Measurements from ENCODE around the gene UBE2V1. TPM values are rescaled to one million over a fixed set of nuclear protein-coding genes. Genes with fewer than 3 reads are reported as not detected.

The UBE2V1 gene
- total and polyA plus RNA-seq, 2 of the 13 experiments (the other 11 are each of a cell fraction or from before 2014, with no cell fraction given) = 81.3 to 132 TPM

DNA sequence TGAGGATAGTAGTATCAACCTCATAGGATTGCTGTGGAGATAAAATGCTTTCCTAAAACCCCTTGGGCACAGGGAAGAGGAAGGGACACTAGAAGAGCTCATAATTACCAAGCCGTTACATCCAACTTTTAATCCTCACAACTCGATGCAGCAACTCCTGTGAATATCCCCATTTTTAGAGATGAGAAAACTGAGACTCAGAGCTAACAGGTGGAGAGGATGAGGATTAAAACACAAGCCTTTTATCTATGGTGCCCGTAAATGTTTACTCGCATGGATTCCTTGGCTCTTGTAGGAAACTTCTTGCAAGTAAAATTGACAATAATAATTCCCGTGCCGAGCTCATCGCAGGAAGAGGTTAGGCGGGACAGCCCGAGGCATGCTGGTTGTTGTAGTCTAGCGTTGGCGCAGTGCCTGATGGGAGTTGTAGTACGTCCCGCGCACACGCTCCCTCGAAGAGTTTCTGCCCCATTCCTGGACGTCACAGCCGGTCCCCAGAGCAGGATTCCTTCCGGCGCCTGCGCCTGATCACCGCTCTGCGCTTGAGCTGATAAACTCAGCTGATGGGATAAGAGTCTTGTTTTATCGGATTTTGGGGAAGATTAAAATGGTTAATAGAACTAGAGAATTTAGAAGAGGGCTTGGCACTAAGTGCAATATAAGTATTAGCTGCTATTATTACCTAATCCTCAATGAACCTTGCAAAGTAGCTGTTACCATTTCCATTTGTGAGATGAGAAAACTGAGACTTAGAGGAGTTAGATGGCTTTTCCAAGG is 2.8 kb upstream of the UBE2V1 start (continued):
- TF ChIP-seq NFIC (IDR thresholded peaks at IDR 0.05; ENCODE audit: low read length) = no peak
- TF ChIP-seq ZNF576 (CRISPR knock-in tag; IDR thresholded peaks at IDR 0.05) = no peak
- peak; percentile 87; the same call in 1 of the 2 replicates for TF ChIP-seq ZSCAN9 (CRISPR knock-in tag; IDR thresholded peaks at IDR 0.05; ENCODE audit: borderline replicate concordance)
- no peak for TF ChIP-seq ZNF460 (CRISPR knock-in tag; IDR thresholded peaks at IDR 0.05; ENCODE audit: borderline replicate concordance)
- TF ChIP-seq KAT2B (IDR thresholded peaks at IDR 0.05; ENCODE audit: borderline replicate concordance, low read depth, low read length) = no peak
- TF ChIP-seq HNRNPUL1 (IDR thresholded peaks at IDR 0.05; ENCODE audit: low read depth, low read length) = no peak
- TF ChIP-seq MTA3 (CRISPR knock-in tag; IDR thresholded peaks at IDR 0.05) = no peak
- TF ChIP-seq ZNF75D (CRISPR knock-in tag; IDR thresholded peaks at IDR 0.05; ENCODE audit: borderline replicate concordance) = no peak
- TF ChIP-seq SSRP1 (CRISPR knock-in tag; IDR thresholded peaks at IDR 0.05) = no peak
- peak; percentile 68; the same call in 1 of the 2 replicates for TF ChIP-seq ZNF441 (CRISPR knock-in tag; IDR thresholded peaks at IDR 0.05; ENCODE audit: borderline replicate concordance)
- TF ChIP-seq, protein P1, sequence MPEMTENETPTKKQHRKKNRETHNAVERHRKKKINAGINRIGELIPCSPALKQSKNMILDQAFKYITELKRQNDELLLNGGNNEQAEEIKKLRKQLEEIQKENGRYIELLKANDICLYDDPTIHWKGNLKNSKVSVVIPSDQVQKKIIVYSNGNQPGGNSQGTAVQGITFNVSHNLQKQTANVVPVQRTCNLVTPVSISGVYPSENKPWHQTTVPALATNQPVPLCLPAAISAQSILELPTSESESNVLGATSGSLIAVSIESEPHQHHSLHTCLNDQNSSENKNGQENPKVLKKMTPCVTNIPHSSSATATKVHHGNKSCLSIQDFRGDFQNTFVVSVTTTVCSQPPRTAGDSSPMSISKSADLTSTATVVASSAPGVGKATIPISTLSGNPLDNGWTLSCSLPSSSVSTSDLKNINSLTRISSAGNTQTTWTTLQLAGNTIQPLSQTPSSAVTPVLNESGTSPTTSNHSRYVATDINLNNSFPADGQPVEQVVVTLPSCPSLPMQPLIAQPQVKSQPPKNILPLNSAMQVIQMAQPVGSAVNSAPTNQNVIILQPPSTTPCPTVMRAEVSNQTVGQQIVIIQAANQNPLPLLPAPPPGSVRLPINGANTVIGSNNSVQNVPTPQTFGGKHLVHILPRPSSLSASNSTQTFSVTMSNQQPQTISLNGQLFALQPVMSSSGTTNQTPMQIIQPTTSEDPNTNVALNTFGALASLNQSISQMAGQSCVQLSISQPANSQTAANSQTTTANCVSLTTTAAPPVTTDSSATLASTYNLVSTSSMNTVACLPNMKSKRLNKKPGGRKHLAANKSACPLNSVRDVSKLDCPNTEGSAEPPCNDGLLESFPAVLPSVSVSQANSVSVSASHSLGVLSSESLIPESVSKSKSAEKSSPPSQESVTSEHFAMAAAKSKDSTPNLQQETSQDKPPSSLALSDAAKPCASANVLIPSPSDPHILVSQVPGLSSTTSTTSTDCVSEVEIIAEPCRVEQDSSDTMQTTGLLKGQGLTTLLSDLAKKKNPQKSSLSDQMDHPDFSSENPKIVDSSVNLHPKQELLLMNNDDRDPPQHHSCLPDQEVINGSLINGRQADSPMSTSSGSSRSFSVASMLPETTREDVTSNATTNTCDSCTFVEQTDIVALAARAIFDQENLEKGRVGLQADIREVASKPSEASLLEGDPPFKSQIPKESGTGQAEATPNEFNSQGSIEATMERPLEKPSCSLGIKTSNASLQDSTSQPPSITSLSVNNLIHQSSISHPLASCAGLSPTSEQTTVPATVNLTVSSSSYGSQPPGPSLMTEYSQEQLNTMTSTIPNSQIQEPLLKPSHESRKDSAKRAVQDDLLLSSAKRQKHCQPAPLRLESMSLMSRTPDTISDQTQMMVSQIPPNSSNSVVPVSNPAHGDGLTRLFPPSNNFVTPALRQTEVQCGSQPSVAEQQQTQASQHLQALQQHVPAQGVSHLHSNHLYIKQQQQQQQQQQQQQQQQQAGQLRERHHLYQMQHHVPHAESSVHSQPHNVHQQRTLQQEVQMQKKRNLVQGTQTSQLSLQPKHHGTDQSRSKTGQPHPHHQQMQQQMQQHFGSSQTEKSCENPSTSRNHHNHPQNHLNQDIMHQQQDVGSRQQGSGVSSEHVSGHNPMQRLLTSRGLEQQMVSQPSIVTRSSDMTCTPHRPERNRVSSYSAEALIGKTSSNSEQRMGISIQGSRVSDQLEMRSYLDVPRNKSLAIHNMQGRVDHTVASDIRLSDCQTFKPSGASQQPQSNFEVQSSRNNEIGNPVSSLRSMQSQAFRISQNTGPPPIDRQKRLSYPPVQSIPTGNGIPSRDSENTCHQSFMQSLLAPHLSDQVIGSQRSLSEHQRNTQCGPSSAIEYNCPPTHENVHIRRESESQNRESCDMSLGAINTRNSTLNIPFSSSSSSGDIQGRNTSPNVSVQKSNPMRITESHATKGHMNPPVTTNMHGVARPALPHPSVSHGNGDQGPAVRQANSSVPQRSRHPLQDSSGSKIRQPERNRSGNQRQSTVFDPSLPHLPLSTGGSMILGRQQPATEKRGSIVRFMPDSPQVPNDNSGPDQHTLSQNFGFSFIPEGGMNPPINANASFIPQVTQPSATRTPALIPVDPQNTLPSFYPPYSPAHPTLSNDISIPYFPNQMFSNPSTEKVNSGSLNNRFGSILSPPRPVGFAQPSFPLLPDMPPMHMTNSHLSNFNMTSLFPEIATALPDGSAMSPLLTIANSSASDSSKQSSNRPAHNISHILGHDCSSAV (CRISPR knock-in tag; IDR thresholded peaks at IDR 0.05; ENCODE audit: borderline replicate concordance) = no peak
- peak; percentile 86 for TF ChIP-seq ZHX2 (IDR thresholded peaks at IDR 0.05; ENCODE audit: low read depth)
- TF ChIP-seq ZHX2 (CRISPR knock-in tag; IDR thresholded peaks at IDR 0.05; ENCODE audit: borderline replicate concordance) = no peak
- TF ChIP-seq MBNL3 (CRISPR knock-in tag; conservative IDR thresholded peaks at IDR 0.05) = no peak
- no peak for TF ChIP-seq ZFP36 (IDR thresholded peaks at IDR 0.05; ENCODE audit: borderline replicate concordance, low read depth, low read length, partially characterized antibody)
